Astrocyte of the spinal cord (primary cell): ENCODE measurements around the gene SMURF1.

Experiments
- DNase-seq: peaks from one replicate; pipeline ENCODE4 v3.0.0; 2011; ENCODE audit warnings: low read depth, low spot score
- H3K4me3 ChIP-seq: 2 replicates; pipeline ENCODE4 v1.5.1; 2011; ENCODE audit warnings: low read depth, mild to moderate bottlenecking, low read length, moderate library complexity
- in situ Hi-C: cut with HindIII; loops from 2 replicates; pipeline ENCODE4 v1.10.0; 2017; ENCODE audit warnings: low sequenced_read_pairs
- TF ChIP-seq, protein P1 (sequence below): IDR thresholded peaks from 2 replicates; pipeline ENCODE4 v1.5.1; 2012; ENCODE audit warnings: low read depth, mild to moderate bottlenecking, low read length, inconsistent platforms

Gene SMURF1

GRCh38 chr7:99034932-99035722 is 108.8 kb downstream of the SMURF1 start:
- no peak overlapping the region for H3K4me3 ChIP-seq
- no peak for DNase-seq
- TF ChIP-seq, protein P1, sequence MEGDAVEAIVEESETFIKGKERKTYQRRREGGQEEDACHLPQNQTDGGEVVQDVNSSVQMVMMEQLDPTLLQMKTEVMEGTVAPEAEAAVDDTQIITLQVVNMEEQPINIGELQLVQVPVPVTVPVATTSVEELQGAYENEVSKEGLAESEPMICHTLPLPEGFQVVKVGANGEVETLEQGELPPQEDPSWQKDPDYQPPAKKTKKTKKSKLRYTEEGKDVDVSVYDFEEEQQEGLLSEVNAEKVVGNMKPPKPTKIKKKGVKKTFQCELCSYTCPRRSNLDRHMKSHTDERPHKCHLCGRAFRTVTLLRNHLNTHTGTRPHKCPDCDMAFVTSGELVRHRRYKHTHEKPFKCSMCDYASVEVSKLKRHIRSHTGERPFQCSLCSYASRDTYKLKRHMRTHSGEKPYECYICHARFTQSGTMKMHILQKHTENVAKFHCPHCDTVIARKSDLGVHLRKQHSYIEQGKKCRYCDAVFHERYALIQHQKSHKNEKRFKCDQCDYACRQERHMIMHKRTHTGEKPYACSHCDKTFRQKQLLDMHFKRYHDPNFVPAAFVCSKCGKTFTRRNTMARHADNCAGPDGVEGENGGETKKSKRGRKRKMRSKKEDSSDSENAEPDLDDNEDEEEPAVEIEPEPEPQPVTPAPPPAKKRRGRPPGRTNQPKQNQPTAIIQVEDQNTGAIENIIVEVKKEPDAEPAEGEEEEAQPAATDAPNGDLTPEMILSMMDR: no peak
- in situ Hi-C loops: no loop called here

- in situ Hi-C loops: no loop called here
- no peak overlapping the region for H3K4me3 ChIP-seq
- no peak for DNase-seq
- TF ChIP-seq, protein P1: no peak
Measured at GRCh38 chr7:99033765-99034164, 110.1 kb downstream of the SMURF1 start.

GRCh38 chr7:99032928-99033327 is 111.0 kb downstream of the SMURF1 start:
- no peak overlapping the region for H3K4me3 ChIP-seq
- DNase-seq: no peak
- TF ChIP-seq, protein P1: no peak
- in situ Hi-C loops: no loop called here

GRCh38 chr7:99031496-99031895 is 112.4 kb downstream of the SMURF1 start:
- no peak for DNase-seq
- H3K4me3 ChIP-seq: no peak overlapping the region
- TF ChIP-seq, protein P1: no peak
- in situ Hi-C loops: no loop called here

GRCh38 chr7:99030951-99031350 is 113.0 kb downstream of the SMURF1 start:
- TF ChIP-seq, protein P1: no peak
- no peak overlapping the region for H3K4me3 ChIP-seq
- in situ Hi-C loops: no loop called here
- DNase-seq: no peak

- DNase-seq: no peak
- TF ChIP-seq, protein P1: no peak
- no peak overlapping the region for H3K4me3 ChIP-seq
- in situ Hi-C loops: no loop called here
Measured at GRCh38 chr7:99030457-99030856, 113.5 kb downstream of the SMURF1 start.
